ENCODE measurements around the gene GBGT1.

GBGT1 gene

DNA sequence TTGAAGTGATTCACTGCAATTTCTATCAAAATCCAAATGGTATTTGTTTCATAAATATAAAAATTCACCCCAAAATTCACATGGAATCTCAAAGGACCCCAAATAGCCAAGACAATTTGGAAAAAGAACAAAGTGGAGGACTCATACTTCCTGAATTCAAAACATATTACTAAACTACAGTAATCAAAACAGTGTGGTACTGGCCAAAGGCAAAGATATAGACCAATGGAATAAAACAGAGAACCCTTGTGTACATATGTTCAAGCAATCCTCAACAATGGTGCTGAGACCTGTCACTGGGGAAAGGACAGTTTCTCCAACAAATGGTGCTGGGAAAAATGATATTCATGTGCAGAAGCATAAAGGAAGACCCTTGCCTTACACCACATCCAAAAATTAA is 31.3 kb upstream of the GBGT1 start:
- no peak for TF ChIP-seq EZH2phosphoT487 (IDR thresholded peaks at IDR 0.05; ENCODE audit: low read depth)
- TF ChIP-seq, protein P1, sequence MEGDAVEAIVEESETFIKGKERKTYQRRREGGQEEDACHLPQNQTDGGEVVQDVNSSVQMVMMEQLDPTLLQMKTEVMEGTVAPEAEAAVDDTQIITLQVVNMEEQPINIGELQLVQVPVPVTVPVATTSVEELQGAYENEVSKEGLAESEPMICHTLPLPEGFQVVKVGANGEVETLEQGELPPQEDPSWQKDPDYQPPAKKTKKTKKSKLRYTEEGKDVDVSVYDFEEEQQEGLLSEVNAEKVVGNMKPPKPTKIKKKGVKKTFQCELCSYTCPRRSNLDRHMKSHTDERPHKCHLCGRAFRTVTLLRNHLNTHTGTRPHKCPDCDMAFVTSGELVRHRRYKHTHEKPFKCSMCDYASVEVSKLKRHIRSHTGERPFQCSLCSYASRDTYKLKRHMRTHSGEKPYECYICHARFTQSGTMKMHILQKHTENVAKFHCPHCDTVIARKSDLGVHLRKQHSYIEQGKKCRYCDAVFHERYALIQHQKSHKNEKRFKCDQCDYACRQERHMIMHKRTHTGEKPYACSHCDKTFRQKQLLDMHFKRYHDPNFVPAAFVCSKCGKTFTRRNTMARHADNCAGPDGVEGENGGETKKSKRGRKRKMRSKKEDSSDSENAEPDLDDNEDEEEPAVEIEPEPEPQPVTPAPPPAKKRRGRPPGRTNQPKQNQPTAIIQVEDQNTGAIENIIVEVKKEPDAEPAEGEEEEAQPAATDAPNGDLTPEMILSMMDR (IDR thresholded peaks at IDR 0.05; ENCODE audit: low read depth, low read length) = no peak
- Histone ChIP-seq H2AFZ (ENCODE audit: low read depth, low read length) (no peak overlapping the region), H3K4me1 (ENCODE audit: low read length) (no peaks in the 10 kb centered on the region), H3K4me2 (ENCODE audit: low read length) (no peak overlapping the region), H3K27ac (ENCODE audit: low read length) (no peak overlapping the region), H3K36me3 (replicated peaks; ENCODE audit: low read depth, low read length) (no peaks in the 10 kb centered on the region), H3K4me3 (ENCODE audit: low read length) (no peak overlapping the region), H3K9me3 (ENCODE audit: insufficient read depth, low read length) (no peaks in the 10 kb centered on the region), H3K79me2 (ENCODE audit: low read length) (no peaks in the 10 kb centered on the region), H3K27me3 (ENCODE audit: low read depth, low read length) (peaks cover 27% of the 10 kb centered on the region), H3K9ac (ENCODE audit: low read length) (no peak overlapping the region), H4K20me1 (ENCODE audit: insufficient read depth, low read length) (no peaks in the 10 kb centered on the region)

DNA sequence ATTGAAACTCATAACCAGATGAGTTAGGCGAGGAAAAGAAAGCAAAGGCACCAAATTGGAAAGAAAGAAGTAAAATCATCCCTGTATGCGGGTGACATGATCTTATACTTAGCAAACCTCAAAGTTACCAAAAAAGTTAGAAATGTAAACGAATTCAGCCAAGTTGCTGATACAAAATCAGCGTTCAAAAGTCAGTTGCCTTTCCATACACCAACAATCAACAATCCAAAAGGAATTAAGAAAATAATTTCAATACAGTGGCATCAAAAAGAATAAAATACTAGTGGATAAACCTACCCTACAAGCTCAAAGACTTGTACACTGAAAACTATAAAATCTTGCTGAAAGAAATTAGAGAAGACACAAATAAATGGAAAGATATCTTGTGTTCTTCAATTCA is 30.9 kb upstream of the GBGT1 start:
- Histone ChIP-seq H3K27ac (ENCODE audit: low read length) (no peak overlapping the region), H3K9ac (ENCODE audit: low read length) (no peak overlapping the region), H3K4me2 (ENCODE audit: low read length) (no peak overlapping the region), H4K20me1 (ENCODE audit: insufficient read depth, low read length) (no peaks in the 10 kb centered on the region), H3K9me3 (ENCODE audit: insufficient read depth, low read length) (no peaks in the 10 kb centered on the region), H3K27me3 (ENCODE audit: low read depth, low read length) (peaks cover 27% of the 10 kb centered on the region), H3K4me3 (ENCODE audit: low read length) (no peak overlapping the region), H3K4me1 (ENCODE audit: low read length) (no peaks in the 10 kb centered on the region), H3K79me2 (ENCODE audit: low read length) (no peaks in the 10 kb centered on the region), H3K36me3 (replicated peaks; ENCODE audit: low read depth, low read length) (no peaks in the 10 kb centered on the region), H2AFZ (ENCODE audit: low read depth, low read length) (no peak overlapping the region)
- TF ChIP-seq, protein P1 (IDR thresholded peaks at IDR 0.05; ENCODE audit: low read depth, low read length) = no peak
- no peak for TF ChIP-seq EZH2phosphoT487 (IDR thresholded peaks at IDR 0.05; ENCODE audit: low read depth)

DNA sequence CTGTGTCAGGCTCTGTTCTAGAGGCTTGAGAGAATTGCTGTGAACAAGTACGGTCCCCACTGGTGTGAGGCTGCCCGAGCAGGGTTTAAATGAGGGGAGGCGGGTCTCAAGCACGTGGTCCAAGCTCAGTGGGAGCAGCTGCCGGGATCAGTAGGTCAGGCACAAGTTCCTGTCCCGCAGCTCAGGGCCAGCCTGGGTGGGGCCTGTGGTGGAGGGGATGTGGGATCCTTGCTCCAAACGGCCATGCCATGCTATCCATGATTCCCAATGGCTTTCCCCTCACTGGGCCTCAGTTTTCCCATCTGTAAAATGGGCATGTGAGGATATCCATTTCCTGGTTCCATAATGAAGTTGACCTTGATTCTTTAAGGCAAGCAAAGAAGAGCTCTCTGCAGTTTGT is 28.3 kb upstream of the GBGT1 start:
- no peak overlapping the region for H3K27ac ChIP-seq (ENCODE audit: low read length)
- H3K9me3 ChIP-seq (ENCODE audit: insufficient read depth, low read length) = no peaks in the 10 kb centered on the region
- no peak overlapping the region for H3K4me2 ChIP-seq (ENCODE audit: low read length)
- H3K79me2 ChIP-seq (ENCODE audit: low read length) = no peaks in the 10 kb centered on the region
- H2AFZ ChIP-seq (ENCODE audit: low read depth, low read length) = no peak overlapping the region
- no peak overlapping the region for H3K4me3 ChIP-seq (ENCODE audit: low read length)
- no peaks in the 10 kb centered on the region for H4K20me1 ChIP-seq (ENCODE audit: insufficient read depth, low read length)
- no peaks in the 10 kb centered on the region for H3K4me1 ChIP-seq (ENCODE audit: low read length)
- no peak for TF ChIP-seq EZH2phosphoT487 (IDR thresholded peaks at IDR 0.05; ENCODE audit: low read depth)
- TF ChIP-seq, protein P1 (IDR thresholded peaks at IDR 0.05; ENCODE audit: low read depth, low read length) = no peak
- H3K9ac ChIP-seq (ENCODE audit: low read length) = no peak overlapping the region
- peaks cover 35% of the 10 kb centered on the region for H3K27me3 ChIP-seq (ENCODE audit: low read depth, low read length)
- H3K36me3 ChIP-seq (replicated peaks; ENCODE audit: low read depth, low read length) = no peaks in the 10 kb centered on the region

DNA sequence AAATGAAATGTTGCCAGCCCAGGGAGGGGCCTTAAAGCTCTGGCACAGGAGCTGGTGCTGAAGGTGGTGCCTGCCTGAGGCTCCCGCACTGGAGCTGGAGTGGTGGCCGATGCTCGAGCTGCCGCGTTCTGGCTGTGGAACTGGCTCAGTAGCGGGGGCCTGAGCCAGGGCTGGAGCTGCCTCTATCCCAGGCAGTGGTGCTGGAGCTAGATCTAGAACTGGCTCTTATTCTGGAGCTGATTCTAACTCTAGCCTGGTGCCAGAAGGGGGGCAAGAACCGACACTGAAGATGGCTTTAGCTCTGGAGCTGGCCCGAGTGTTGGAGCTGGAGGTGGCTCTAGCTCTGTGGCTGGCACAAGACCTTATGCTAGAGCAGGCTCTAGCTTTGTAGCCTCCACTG is 26.1 kb upstream of the GBGT1 start:
- H4K20me1 ChIP-seq (ENCODE audit: insufficient read depth, low read length) = no peaks in the 10 kb centered on the region
- no peak overlapping the region for H2AFZ ChIP-seq (ENCODE audit: low read depth, low read length)
- no peak overlapping the region for H3K27ac ChIP-seq (ENCODE audit: low read length)
- no peaks in the 10 kb centered on the region for H3K9me3 ChIP-seq (ENCODE audit: insufficient read depth, low read length)
- TF ChIP-seq, protein P1 (IDR thresholded peaks at IDR 0.05; ENCODE audit: low read depth, low read length) = no peak
- no peak for TF ChIP-seq EZH2phosphoT487 (IDR thresholded peaks at IDR 0.05; ENCODE audit: low read depth)
- no peak overlapping the region for H3K4me2 ChIP-seq (ENCODE audit: low read length)
- no peak overlapping the region for H3K9ac ChIP-seq (ENCODE audit: low read length)
- peaks cover 30% of the 10 kb centered on the region for H3K27me3 ChIP-seq (ENCODE audit: low read depth, low read length)
- no peaks in the 10 kb centered on the region for H3K36me3 ChIP-seq (replicated peaks; ENCODE audit: low read depth, low read length)
- no peaks in the 10 kb centered on the region for H3K79me2 ChIP-seq (ENCODE audit: low read length)
- H3K4me1 ChIP-seq (ENCODE audit: low read length) = no peaks in the 10 kb centered on the region
- no peak overlapping the region for H3K4me3 ChIP-seq (ENCODE audit: low read length)
